ENCODE measurements around the gene MRPS15.

The MRPS15 gene

DNA sequence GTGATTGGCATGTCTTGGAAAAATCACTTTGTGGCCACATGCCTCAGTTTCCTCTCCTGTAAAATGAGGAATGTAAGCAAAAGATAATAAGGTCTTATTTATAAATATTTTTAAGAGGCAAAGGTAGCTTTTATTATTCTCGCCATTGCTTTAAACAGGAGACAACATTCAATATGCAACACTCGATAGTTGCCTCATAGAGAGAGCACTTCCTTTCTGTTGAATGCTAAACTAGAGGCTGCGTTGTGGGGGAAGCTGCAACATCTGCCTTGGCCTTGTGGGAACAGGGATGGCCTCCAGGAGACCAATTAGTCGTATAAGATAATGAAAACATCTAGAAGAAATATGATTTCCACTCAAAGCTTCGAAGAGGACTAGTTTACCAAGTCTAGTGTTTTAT, 17.4 kb downstream of the MRPS15 start:
- no peak overlapping the region for H3K4me3 ChIP-seq (ENCODE audit: low read depth, low read length)
- TF ChIP-seq, protein P1, sequence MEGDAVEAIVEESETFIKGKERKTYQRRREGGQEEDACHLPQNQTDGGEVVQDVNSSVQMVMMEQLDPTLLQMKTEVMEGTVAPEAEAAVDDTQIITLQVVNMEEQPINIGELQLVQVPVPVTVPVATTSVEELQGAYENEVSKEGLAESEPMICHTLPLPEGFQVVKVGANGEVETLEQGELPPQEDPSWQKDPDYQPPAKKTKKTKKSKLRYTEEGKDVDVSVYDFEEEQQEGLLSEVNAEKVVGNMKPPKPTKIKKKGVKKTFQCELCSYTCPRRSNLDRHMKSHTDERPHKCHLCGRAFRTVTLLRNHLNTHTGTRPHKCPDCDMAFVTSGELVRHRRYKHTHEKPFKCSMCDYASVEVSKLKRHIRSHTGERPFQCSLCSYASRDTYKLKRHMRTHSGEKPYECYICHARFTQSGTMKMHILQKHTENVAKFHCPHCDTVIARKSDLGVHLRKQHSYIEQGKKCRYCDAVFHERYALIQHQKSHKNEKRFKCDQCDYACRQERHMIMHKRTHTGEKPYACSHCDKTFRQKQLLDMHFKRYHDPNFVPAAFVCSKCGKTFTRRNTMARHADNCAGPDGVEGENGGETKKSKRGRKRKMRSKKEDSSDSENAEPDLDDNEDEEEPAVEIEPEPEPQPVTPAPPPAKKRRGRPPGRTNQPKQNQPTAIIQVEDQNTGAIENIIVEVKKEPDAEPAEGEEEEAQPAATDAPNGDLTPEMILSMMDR (IDR thresholded peaks at IDR 0.05; ENCODE audit: borderline replicate concordance, insufficient read depth, low read depth, low read length), result no peak

DNA sequence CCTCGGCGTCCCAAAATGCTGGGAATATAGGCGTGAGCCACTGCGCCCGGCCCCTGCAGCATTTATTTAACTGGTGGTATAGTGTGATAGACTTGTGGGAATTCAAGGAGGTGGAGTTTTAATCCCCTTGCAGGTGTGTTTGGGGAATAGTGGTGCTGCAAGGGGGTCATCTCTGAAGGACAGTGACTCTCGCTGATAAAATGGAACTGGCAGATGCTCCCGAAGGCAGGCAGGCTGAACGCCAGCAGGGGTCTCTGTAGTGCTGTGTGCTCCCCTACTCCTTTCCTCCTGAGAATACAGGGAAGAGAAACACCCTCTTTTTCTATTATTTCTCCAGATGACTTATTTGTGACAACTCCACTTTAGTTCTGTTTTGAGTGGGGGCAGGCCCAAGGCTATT, 17.9 kb downstream of the MRPS15 start:
- H3K4me3 ChIP-seq (ENCODE audit: low read depth, low read length), result no peak overlapping the region
- TF ChIP-seq, protein P1 (IDR thresholded peaks at IDR 0.05; ENCODE audit: borderline replicate concordance, insufficient read depth, low read depth, low read length), result peak; percentile 56

DNA sequence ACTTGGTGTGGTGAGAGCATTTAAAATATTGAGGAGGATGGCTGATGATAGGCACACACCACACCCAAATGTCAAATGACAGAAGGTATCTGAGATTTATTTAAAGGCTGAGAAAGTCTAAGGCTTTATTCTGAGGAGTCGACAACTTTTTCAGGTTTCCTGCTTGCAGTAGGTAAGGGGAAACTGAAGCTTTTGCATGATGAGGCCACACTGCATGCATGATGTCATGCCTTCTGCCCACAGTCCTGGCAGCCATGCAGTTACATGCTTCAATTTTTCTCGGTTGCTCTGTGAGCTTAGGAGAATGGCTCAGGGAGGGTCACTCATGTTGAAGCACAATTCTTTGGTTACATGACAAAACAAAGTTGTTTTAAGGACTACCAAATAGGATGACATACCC, 20.9 kb downstream of the MRPS15 start:
- TF ChIP-seq, protein P1 (IDR thresholded peaks at IDR 0.05; ENCODE audit: borderline replicate concordance, insufficient read depth, low read depth, low read length), result no peak

DNA sequence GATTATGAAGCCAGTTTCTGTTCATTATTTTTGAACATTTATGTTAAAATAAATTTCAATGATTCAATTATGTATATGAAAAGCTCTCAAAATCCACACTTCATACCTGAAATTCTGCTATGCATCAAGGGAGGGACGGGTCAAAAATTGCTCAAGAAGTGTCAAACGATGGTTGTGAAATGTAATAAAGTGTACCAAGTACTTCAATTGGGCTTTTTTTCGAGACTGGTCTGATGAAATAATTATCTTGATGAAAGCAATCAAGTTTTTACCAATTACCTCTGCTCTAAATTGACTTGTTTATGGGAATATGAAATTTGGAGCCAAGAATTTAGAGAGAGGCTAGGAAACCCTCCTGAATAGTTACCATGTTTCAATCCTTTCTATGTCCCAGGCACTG, 21.8 kb downstream of the MRPS15 start:
- no peak overlapping the region for H3K4me3 ChIP-seq (ENCODE audit: low read depth, low read length)
- TF ChIP-seq, protein P1 (IDR thresholded peaks at IDR 0.05; ENCODE audit: borderline replicate concordance, insufficient read depth, low read depth, low read length), result no peak

More for the DNA sequence above, 20.9 kb downstream of the MRPS15 start:
- H3K4me3 ChIP-seq (ENCODE audit: low read depth, low read length), result no peak overlapping the region

DNA sequence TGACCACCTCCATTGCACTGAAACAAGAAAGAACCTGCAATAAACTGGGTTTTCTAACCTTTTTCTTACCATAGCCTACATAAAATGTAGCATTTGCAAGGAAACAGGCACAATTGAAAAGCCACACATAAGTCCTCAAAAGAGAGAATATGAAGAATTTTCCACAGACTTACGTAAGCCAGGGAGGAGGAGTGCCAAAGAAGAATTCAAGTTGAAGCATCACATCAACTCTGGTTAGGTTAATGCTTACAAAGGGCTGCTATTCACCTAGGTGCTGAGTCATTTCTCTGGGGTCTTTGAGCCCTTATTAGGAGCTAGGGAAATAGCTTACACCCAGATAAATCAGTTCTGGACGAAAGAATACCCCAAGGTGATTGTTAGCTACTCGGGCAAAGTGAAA, 23.5 kb downstream of the MRPS15 start:
- H3K4me3 ChIP-seq (ENCODE audit: low read depth, low read length), result no peak overlapping the region
- TF ChIP-seq, protein P1 (IDR thresholded peaks at IDR 0.05; ENCODE audit: borderline replicate concordance, insufficient read depth, low read depth, low read length), result no peak

DNA sequence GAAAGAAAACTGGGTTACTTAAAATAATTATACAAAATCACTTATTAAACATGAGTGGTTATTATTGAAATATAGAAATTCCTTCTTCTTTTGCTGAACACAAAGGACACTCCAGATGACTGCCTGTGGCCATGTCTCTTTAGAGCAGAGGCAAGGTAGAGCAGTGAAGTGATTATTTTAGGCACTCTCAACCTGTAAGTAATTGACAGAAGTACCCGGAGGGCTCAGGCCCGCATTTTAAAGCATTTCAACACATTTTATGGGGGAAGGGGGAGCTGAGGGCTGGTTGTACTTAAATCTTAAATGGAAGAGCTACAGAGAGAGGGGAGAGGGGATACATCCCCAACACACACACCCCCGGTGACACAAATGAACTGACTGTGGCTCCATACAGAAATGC, 24.1 kb downstream of the MRPS15 start:
- TF ChIP-seq, protein P1 (IDR thresholded peaks at IDR 0.05; ENCODE audit: borderline replicate concordance, insufficient read depth, low read depth, low read length), result no peak
- H3K4me3 ChIP-seq (ENCODE audit: low read depth, low read length), result no peak overlapping the region

DNA sequence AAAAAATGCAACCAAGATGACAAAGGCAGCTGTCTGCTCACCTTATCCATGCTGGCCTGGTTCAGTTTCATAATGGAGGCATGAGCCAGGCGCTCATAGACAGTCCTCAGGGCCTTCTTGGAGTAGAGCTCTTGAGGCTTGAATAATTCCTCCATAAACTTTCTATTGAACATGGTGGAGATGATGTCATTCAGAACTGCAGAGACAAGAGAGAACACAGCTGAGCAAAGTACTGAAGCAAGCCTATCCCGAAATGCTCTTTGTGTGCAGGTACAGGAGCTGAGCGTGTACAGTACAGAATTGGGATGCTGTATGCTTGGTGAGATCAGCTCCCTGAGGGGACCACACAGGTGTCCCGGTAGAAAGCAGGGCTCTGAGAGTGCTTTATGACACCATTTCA, 25.5 kb downstream of the MRPS15 start:
- H3K4me3 ChIP-seq (ENCODE audit: low read depth, low read length), result no peak overlapping the region
- TF ChIP-seq, protein P1 (IDR thresholded peaks at IDR 0.05; ENCODE audit: borderline replicate concordance, insufficient read depth, low read depth, low read length), result no peak

All from GM12875 (cell line).